ENCODE measurements around the gene FAM13A. TPM values are rescaled to one million over a fixed set of nuclear protein-coding genes. Genes with fewer than 3 reads are reported as not detected.

Gene FAM13A
- total RNA-seq, 4 donors from 2014 or later: 61.8 to 217 (median 152) TPM

- TF ChIP-seq CTCF (IDR thresholded peaks at IDR 0.05; ENCODE audit: low read depth): no peak
Measured at GRCh38 chr4:88754796-88755195, 302.2 kb downstream of the FAM13A start.

- no peak for TF ChIP-seq CTCF (IDR thresholded peaks at IDR 0.05; ENCODE audit: low read depth)
Measured at GRCh38 chr4:88753658-88754571, 303.1 kb downstream of the FAM13A start.

GRCh38 chr4:88752754-88753153 lies 304.2 kb downstream of the FAM13A start:
- no peak for TF ChIP-seq CTCF (IDR thresholded peaks at IDR 0.05; ENCODE audit: low read depth)

- TF ChIP-seq CTCF (IDR thresholded peaks at IDR 0.05; ENCODE audit: low read depth): no peak
Measured at GRCh38 chr4:88752076-88752463, 304.9 kb downstream of the FAM13A start.

- TF ChIP-seq CTCF (IDR thresholded peaks at IDR 0.05; ENCODE audit: low read depth): no peak
Measured at GRCh38 chr4:88751258-88752075, 305.5 kb downstream of the FAM13A start.

GRCh38 chr4:88750369-88750768 lies 306.6 kb downstream of the FAM13A start:
- TF ChIP-seq CTCF (IDR thresholded peaks at IDR 0.05; ENCODE audit: low read depth): no peak

GRCh38 chr4:88747351-88747750 lies 309.6 kb downstream of the FAM13A start:
- TF ChIP-seq CTCF (IDR thresholded peaks at IDR 0.05; ENCODE audit: low read depth): no peak

Data from subcutaneous adipose tissue (tissue), 4 donors.